K562 (cell line): ENCODE results near the gene RUVBL1. TPM values are rescaled to one million over a fixed set of nuclear protein-coding genes. Genes with fewer than 3 reads are reported as not detected.

Source experiments
- ATF7 ChIP-seq: fragments of 450-650 bp; IDR thresholded peaks from 2 replicates; pipeline ENCODE4 v1.7.1; 2014; ENCODE audit warnings: mild to moderate bottlenecking, moderate library complexity
- HNRNPLL ChIP-seq: fragments of 200-400 bp; formaldehyde crosslinking; IDR thresholded peaks from 2 replicates; pipeline ENCODE4 v1.6.1; 2017; ENCODE audit warnings: low read length, low read depth, mild to moderate bottlenecking; ENCODE audit not compliant: poor library complexity, severe bottlenecking
- HOXB6 ChIP-seq: fragments of 250-450 bp; sonication (Bioruptor Pico); IDR thresholded peaks from 2 replicates; pipeline ENCODE4 v1.5.1; 2022; ENCODE audit warnings: mild to moderate bottlenecking, borderline replicate concordance
- L3MBTL2 ChIP-seq: fragments of 450-650 bp; IDR thresholded peaks from 2 replicates; pipeline ENCODE4 v1.6.1; 2016; ENCODE audit warnings: mild to moderate bottlenecking, moderate library complexity
- THRAP3 ChIP-seq: fragments of 450-650 bp; IDR thresholded peaks from 2 replicates; pipeline ENCODE4 v1.6.1; 2016; ENCODE audit warnings: mild to moderate bottlenecking, inconsistent platforms, borderline replicate concordance
- ZFP36 ChIP-seq: fragments of 150-350 bp; IDR thresholded peaks from 2 replicates; pipeline ENCODE4 v1.6.1; 2018; ENCODE audit warnings: low read length, low read depth; ENCODE audit not compliant: partially characterized antibody
- ZNF384 ChIP-seq: IDR thresholded peaks from 2 replicates; pipeline ENCODE4 v1.6.1; 2012; ENCODE audit warnings: low read depth, low read length, improper control_type of control experiment
- ZNF77 ChIP-seq: fragments of 250-450 bp; sonication (Bioruptor Pico); IDR thresholded peaks from 2 replicates; pipeline ENCODE4 v1.5.0; 2020
- polyA plus RNA-seq, 8 experiments: library from polyadenylated mRNA; depleted of rRNA in 4 of 8; stranded (reverse) in 5 of 8; unstranded in 3 of 8; fragments of >200 nt; fragmentation: Nextera tagmentation in 2 of 8; fragmentation: Illumina TruSeq in 1 of 8; extraction: Ambion mirVana in 2 of 8; extraction: Trizol in 1 of 8; gene quantifications; 2 replicates each; pipeline versions ENCODE4 v1.2.1 to v1.2.3, GENCODE V29; 2011 to 2014; ENCODE audit warnings: inconsistent platforms in 1 of 8, missing spikeins in 1 of 8
- total RNA-seq, 7 experiments: library from RNA; depleted of rRNA in 6 of 7; stranded (reverse); fragments of >200 nt in 6 of 7; fragmentation: Illumina TruSeq in 2 of 7; extraction: Trizol in 2 of 7; gene quantifications; 2 replicates each; pipeline versions ENCODE4 v1.2.1 to v1.2.3, GENCODE V29; 2011 to 2021; ENCODE audit warnings: low replicate concordance in 1 of 7
- TF ChIP-seq, protein P1 (sequence below): fragments of 450-650 bp; IDR thresholded peaks from 2 replicates; pipeline ENCODE4 v1.6.1; 2016; ENCODE audit warnings: mild to moderate bottlenecking, moderate library complexity

Gene RUVBL1
- total and polyA plus RNA-seq, 9 of the 15 experiments (the other 6 are each of a cell fraction or from before 2014, with no cell fraction given) = 20.7 to 147 (median 113) TPM

DNA sequence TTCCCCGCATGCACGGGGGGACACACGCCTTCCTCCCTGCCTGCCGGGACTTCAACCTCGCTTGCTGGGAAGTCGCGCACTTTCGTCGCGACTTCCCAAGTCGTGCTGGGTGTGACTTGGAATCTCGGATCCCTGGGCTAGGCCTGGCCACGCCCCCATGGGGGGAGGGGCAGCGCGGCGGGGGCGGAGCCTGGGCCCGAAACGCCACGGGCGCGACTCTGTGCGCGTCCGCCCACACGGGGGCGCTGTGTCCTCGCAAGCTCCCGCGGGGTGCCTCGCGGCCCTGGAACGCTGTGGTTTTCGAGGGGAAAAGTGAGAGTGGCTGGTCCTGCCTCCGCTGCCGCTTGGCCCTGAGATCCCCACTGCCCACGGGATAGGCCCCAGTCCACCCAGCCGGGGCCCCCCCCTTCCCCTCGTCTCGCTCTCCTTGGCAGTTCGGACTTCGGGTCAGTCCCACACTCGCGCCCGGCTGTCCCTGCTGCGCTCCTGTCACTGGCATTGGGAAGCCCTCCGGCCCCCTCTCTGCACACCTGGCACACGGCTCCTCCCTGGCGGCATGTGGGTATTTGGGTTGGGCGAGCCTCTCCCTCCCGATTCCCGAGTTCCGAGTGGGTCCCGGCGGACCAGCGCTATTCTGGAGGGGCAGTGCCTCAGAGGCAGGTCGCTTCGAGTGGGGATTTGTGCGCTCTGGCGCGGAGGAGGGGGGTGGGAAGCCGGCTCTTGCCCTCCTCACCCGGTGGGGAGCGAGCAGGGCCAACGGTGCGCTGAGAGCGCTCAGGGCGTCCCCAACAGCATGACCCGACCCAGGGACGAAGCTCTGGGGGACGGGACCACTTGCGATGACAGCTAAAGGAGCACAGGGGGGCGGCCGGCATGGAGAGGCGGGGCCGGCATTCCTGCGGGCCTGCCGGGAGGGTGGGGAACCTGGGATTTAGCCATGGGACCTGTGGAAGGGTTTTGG is 47.8 kb downstream of the RUVBL1 start (continued):
- TF ChIP-seq, protein P1, sequence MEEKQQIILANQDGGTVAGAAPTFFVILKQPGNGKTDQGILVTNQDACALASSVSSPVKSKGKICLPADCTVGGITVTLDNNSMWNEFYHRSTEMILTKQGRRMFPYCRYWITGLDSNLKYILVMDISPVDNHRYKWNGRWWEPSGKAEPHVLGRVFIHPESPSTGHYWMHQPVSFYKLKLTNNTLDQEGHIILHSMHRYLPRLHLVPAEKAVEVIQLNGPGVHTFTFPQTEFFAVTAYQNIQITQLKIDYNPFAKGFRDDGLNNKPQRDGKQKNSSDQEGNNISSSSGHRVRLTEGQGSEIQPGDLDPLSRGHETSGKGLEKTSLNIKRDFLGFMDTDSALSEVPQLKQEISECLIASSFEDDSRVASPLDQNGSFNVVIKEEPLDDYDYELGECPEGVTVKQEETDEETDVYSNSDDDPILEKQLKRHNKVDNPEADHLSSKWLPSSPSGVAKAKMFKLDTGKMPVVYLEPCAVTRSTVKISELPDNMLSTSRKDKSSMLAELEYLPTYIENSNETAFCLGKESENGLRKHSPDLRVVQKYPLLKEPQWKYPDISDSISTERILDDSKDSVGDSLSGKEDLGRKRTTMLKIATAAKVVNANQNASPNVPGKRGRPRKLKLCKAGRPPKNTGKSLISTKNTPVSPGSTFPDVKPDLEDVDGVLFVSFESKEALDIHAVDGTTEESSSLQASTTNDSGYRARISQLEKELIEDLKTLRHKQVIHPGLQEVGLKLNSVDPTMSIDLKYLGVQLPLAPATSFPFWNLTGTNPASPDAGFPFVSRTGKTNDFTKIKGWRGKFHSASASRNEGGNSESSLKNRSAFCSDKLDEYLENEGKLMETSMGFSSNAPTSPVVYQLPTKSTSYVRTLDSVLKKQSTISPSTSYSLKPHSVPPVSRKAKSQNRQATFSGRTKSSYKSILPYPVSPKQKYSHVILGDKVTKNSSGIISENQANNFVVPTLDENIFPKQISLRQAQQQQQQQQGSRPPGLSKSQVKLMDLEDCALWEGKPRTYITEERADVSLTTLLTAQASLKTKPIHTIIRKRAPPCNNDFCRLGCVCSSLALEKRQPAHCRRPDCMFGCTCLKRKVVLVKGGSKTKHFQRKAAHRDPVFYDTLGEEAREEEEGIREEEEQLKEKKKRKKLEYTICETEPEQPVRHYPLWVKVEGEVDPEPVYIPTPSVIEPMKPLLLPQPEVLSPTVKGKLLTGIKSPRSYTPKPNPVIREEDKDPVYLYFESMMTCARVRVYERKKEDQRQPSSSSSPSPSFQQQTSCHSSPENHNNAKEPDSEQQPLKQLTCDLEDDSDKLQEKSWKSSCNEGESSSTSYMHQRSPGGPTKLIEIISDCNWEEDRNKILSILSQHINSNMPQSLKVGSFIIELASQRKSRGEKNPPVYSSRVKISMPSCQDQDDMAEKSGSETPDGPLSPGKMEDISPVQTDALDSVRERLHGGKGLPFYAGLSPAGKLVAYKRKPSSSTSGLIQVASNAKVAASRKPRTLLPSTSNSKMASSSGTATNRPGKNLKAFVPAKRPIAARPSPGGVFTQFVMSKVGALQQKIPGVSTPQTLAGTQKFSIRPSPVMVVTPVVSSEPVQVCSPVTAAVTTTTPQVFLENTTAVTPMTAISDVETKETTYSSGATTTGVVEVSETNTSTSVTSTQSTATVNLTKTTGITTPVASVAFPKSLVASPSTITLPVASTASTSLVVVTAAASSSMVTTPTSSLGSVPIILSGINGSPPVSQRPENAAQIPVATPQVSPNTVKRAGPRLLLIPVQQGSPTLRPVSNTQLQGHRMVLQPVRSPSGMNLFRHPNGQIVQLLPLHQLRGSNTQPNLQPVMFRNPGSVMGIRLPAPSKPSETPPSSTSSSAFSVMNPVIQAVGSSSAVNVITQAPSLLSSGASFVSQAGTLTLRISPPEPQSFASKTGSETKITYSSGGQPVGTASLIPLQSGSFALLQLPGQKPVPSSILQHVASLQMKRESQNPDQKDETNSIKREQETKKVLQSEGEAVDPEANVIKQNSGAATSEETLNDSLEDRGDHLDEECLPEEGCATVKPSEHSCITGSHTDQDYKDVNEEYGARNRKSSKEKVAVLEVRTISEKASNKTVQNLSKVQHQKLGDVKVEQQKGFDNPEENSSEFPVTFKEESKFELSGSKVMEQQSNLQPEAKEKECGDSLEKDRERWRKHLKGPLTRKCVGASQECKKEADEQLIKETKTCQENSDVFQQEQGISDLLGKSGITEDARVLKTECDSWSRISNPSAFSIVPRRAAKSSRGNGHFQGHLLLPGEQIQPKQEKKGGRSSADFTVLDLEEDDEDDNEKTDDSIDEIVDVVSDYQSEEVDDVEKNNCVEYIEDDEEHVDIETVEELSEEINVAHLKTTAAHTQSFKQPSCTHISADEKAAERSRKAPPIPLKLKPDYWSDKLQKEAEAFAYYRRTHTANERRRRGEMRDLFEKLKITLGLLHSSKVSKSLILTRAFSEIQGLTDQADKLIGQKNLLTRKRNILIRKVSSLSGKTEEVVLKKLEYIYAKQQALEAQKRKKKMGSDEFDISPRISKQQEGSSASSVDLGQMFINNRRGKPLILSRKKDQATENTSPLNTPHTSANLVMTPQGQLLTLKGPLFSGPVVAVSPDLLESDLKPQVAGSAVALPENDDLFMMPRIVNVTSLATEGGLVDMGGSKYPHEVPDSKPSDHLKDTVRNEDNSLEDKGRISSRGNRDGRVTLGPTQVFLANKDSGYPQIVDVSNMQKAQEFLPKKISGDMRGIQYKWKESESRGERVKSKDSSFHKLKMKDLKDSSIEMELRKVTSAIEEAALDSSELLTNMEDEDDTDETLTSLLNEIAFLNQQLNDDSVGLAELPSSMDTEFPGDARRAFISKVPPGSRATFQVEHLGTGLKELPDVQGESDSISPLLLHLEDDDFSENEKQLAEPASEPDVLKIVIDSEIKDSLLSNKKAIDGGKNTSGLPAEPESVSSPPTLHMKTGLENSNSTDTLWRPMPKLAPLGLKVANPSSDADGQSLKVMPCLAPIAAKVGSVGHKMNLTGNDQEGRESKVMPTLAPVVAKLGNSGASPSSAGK = 0 out of 2 replicates have a peak, but pooled peaks have one; percentile 42
- TF ChIP-seq ZNF384 (0 out of 2 replicates have a peak, but pooled peaks have one; percentile 24), HNRNPLL (peak; percentile 38), ZNF77 (no peak), ATF7 (peak; percentile 48), THRAP3 (no peak), HOXB6 (CRISPR knock-in tag) (no peak), L3MBTL2 (peak; percentile 86), ZFP36 (peak; percentile 88)
- TF ChIP-seq, all 486 proteins: peak for 83
